HepG2 (cell line): ENCODE results near the gene CDK5R1. TPM values are rescaled to one million over a fixed set of nuclear protein-coding genes. Genes with fewer than 3 reads are reported as not detected.

Experiments
- ATF7 ChIP-seq, 2 experiments: fragments of 450-650 bp in 1 of 2; sonication (generic) in 1 of 2; formaldehyde crosslinking in 1 of 2; IDR thresholded peaks; 2 replicates each; pipeline versions ENCODE4 v1.4.0 to v1.6.1; 2016 to 2020; ENCODE audit warnings: antibody characterized with exemption in 1 of 2, mild to moderate bottlenecking in 1 of 2, missing genetic modification reagents in 1 of 2
- KAT2B ChIP-seq: fragments of 150-350 bp; IDR thresholded peaks from 2 replicates; pipeline ENCODE4 v1.6.1; 2014; ENCODE audit warnings: low read depth, low read length, borderline replicate concordance
- MXD1 ChIP-seq: sonication (generic); formaldehyde crosslinking; IDR thresholded peaks from 2 replicates; pipeline ENCODE4 v1.4.0; 2020; ENCODE audit warnings: mild to moderate bottlenecking, missing genetic modification reagents
- PITX1 ChIP-seq: sonication (generic); formaldehyde crosslinking; IDR thresholded peaks from 2 replicates; pipeline ENCODE4 v1.5.1; 2020; ENCODE audit warnings: mild to moderate bottlenecking, missing genetic modification reagents
- SMAD1 ChIP-seq: sonication (generic); formaldehyde crosslinking; IDR thresholded peaks from 2 replicates; pipeline ENCODE4 v1.4.0; 2020; ENCODE audit warnings: missing genetic modification reagents, low read depth, mild to moderate bottlenecking, borderline replicate concordance
- SMYD3 ChIP-seq: sonication (generic); formaldehyde crosslinking; IDR thresholded peaks from 2 replicates; pipeline ENCODE4 v1.8.1; 2023; ENCODE audit warnings: mild to moderate bottlenecking, missing genetic modification reagents
- TAF15 ChIP-seq: fragments of 200-400 bp; formaldehyde crosslinking; IDR thresholded peaks from one replicate; pipeline ENCODE4 v1.6.1; 2018; ENCODE audit warnings: mild to moderate bottlenecking, low read depth, low read length; ENCODE audit not compliant: poor library complexity, severe bottlenecking
- TFDP1 ChIP-seq: IDR thresholded peaks from 2 replicates; pipeline ENCODE4 v1.6.1; 2016; ENCODE audit warnings: missing compliant biosample characterization, missing genetic modification reagents, borderline replicate concordance
- THAP9 ChIP-seq: sonication (generic); formaldehyde crosslinking; IDR thresholded peaks from 2 replicates; pipeline ENCODE4; 2020; ENCODE audit warnings: missing genetic modification reagents, mild to moderate bottlenecking, borderline replicate concordance
- TMF1 ChIP-seq: sonication (generic); formaldehyde crosslinking; IDR thresholded peaks from 2 replicates; pipeline ENCODE4 v1.8.1; 2022; ENCODE audit warnings: low read depth, missing genetic modification reagents
- ZC3H4 ChIP-seq: sonication (generic); formaldehyde crosslinking; IDR thresholded peaks from 2 replicates; pipeline ENCODE4 v1.4.0; 2020; ENCODE audit warnings: missing genetic modification reagents, borderline replicate concordance
- ZFP1 ChIP-seq: IDR thresholded peaks from 2 replicates; pipeline ENCODE4 v1.6.1; 2016
- ZNF207 ChIP-seq: fragments of 450-650 bp; IDR thresholded peaks from 2 replicates; pipeline ENCODE4 v1.6.1; 2016; ENCODE audit warnings: antibody characterized with exemption, borderline replicate concordance
- ZNF333 ChIP-seq: sonication (generic); formaldehyde crosslinking; IDR thresholded peaks from 2 replicates; pipeline ENCODE4 v1.4.0; 2020; ENCODE audit warnings: mild to moderate bottlenecking, missing genetic modification reagents, borderline replicate concordance
- ZNF460 ChIP-seq: sonication (generic); formaldehyde crosslinking; IDR thresholded peaks from 2 replicates; pipeline ENCODE4 v1.5.1; 2020; ENCODE audit warnings: missing genetic modification reagents, mild to moderate bottlenecking, borderline replicate concordance
- ZNF576 ChIP-seq: sonication (generic); formaldehyde crosslinking; IDR thresholded peaks from 2 replicates; pipeline ENCODE4 v1.4.0; 2020; ENCODE audit warnings: mild to moderate bottlenecking, missing genetic modification reagents
- ZNF784 ChIP-seq: sonication (generic); formaldehyde crosslinking; IDR thresholded peaks from 2 replicates; pipeline ENCODE4 v1.5.1; 2020; ENCODE audit warnings: missing genetic modification reagents, mild to moderate bottlenecking, borderline replicate concordance
- ZNF800 ChIP-seq: sonication (generic); formaldehyde crosslinking; IDR thresholded peaks from 2 replicates; pipeline ENCODE4 v1.4.0; 2020; ENCODE audit warnings: missing genetic modification reagents
- ZNF816 ChIP-seq: sonication (generic); formaldehyde crosslinking; IDR thresholded peaks from 2 replicates; pipeline ENCODE4 v1.8.0; 2022; ENCODE audit warnings: missing genetic modification reagents, mild to moderate bottlenecking, borderline replicate concordance
- ZNF839 ChIP-seq: sonication (generic); formaldehyde crosslinking; IDR thresholded peaks from 2 replicates; pipeline ENCODE4 v1.4.0; 2020; ENCODE audit warnings: missing genetic modification reagents, mild to moderate bottlenecking, borderline replicate concordance
- polyA plus RNA-seq, 8 experiments: library from polyadenylated mRNA; depleted of rRNA in 3 of 8; stranded (reverse) in 7 of 8; unstranded in 1 of 8; fragments of >200 nt; fragmentation: Illumina TruSeq in 4 of 8; extraction: Trizol in 4 of 8; gene quantifications; 2 replicates each; pipeline versions ENCODE4 v1.2.1 to v1.2.3, GENCODE V29; 2011 to 2016; ENCODE audit warnings: low read depth in 4 of 8, missing spikeins in 1 of 8, mixed read lengths in 1 of 8; ENCODE audit not compliant: insufficient read depth in 1 of 8
- total RNA-seq, 5 experiments: library from RNA; depleted of rRNA; stranded (reverse); fragments of >200 nt; fragmentation: Illumina TruSeq; extraction: Trizol; gene quantifications; 2 replicates each; pipeline ENCODE4 v1.2.3, GENCODE V29; 2016; ENCODE audit warnings: low read depth in 1 of 5

Gene CDK5R1
- total and polyA plus RNA-seq, 2 of the 13 experiments (the other 11 are each of a cell fraction or from before 2014, with no cell fraction given), result 1.1 to 3.9 TPM

GRCh38 chr17:32444301-32445073, 42.3 kb upstream of the CDK5R1 start, which contains the start of gene PSMD11 (continued):
- TF ChIP-seq TMF1 (CRISPR knock-in tag) (no peak), TAF15 (no peak), SMYD3 (CRISPR knock-in tag) (no peak), THAP9 (CRISPR knock-in tag) (peak; percentile 86), ZNF839 (CRISPR knock-in tag) (no peak), TFDP1 (CRISPR knock-in tag) (peak; percentile 75; the same call in 1 of the 2 replicates), PITX1 (CRISPR knock-in tag) (no peak), ZNF816 (CRISPR knock-in tag) (peak; percentile 87), ZNF576 (CRISPR knock-in tag) (0 out of 2 replicates have a peak, but pooled peaks have one; percentile 64), ZC3H4 (CRISPR knock-in tag) (no peak), ZFP1 (CRISPR knock-in tag) (peak; percentile 67; the same call in 1 of the 2 replicates), ZNF333 (CRISPR knock-in tag) (0 out of 2 replicates have a peak, but pooled peaks have one; percentile 40), ATF7 (IDR thresholded peaks at IDR 0.05) (no peak), ATF7 (CRISPR knock-in tag; IDR thresholded peaks at IDR 0.05) (0 out of 2 replicates have a peak, but pooled peaks have one; percentile 20), KAT2B (no peak), MXD1 (CRISPR knock-in tag) (peak; percentile 19; the same call in 1 of the 2 replicates), ZNF784 (CRISPR knock-in tag) (no peak), SMAD1 (CRISPR knock-in tag) (0 out of 2 replicates have a peak, but pooled peaks have one; percentile 23), ZNF460 (no peak), ZNF800 (no peak), ZNF207 (no peak)
